H9 (cell line): ENCODE measurements around the gene MICU1. TPM values are rescaled to one million over a fixed set of nuclear protein-coding genes. Genes with fewer than 3 reads are reported as not detected.

Experiments
- DNase-seq: peaks from one replicate; pipeline ENCODE4 v3.0.0-alpha.2; 2017
- H2AFZ ChIP-seq: one replicate; pipeline ENCODE4 v1.6.1; 2013; ENCODE audit warnings: mild to moderate bottlenecking, low read length, control low read depth, moderate library complexity
- H2AK5ac ChIP-seq: 2 replicates; pipeline ENCODE4 v1.6.1; 2013; ENCODE audit warnings: low read length, control low read depth, mixed read lengths; ENCODE audit not compliant: insufficient read length
- H2BK120ac ChIP-seq: one replicate; pipeline ENCODE4 v1.6.1; 2013; ENCODE audit warnings: low read depth, mild to moderate bottlenecking, low read length, control low read depth, inconsistent platforms; ENCODE audit not compliant: poor library complexity, severe bottlenecking
- H2BK12ac ChIP-seq: 2 replicates; pipeline ENCODE4 v1.6.1; 2013; ENCODE audit warnings: low read length, control low read depth, mixed read lengths, low read depth; ENCODE audit not compliant: insufficient read length
- H2BK15ac ChIP-seq: 2 replicates; pipeline ENCODE4 v1.6.1; 2013; ENCODE audit warnings: low read depth, low read length, control low read depth
- H2BK20ac ChIP-seq: one replicate; pipeline ENCODE4 v1.6.1; 2013; ENCODE audit warnings: low read depth, mild to moderate bottlenecking, low read length, control low read depth, inconsistent platforms; ENCODE audit not compliant: poor library complexity, severe bottlenecking
- H2BK5ac ChIP-seq: 2 replicates; pipeline ENCODE4 v1.6.1; 2013; ENCODE audit warnings: low read length, control low read depth, mixed read lengths; ENCODE audit not compliant: insufficient read length
- H3K14ac ChIP-seq: 2 replicates; pipeline ENCODE4 v1.6.1; 2013; ENCODE audit warnings: low read length, control low read depth; ENCODE audit not compliant: insufficient read depth
- H3K18ac ChIP-seq: 2 replicates; pipeline ENCODE4 v1.6.1; 2013; ENCODE audit warnings: low read depth, mild to moderate bottlenecking, mixed read lengths, low read length, control low read depth; ENCODE audit not compliant: insufficient read length
- H3K23ac ChIP-seq: 2 replicates; pipeline ENCODE4 v1.6.1; 2013; ENCODE audit warnings: low read length, control low read depth, mixed read lengths, low read depth; ENCODE audit not compliant: insufficient read length
- H3K23me2 ChIP-seq: 2 replicates; pipeline ENCODE4 v1.6.1; 2013; ENCODE audit warnings: low read depth, mild to moderate bottlenecking, mixed read lengths, low read length, control low read depth; ENCODE audit not compliant: insufficient read length, poor library complexity, severe bottlenecking
- H3K27ac ChIP-seq: 2 replicates; pipeline ENCODE4 v1.5.1; 2013; ENCODE audit warnings: low read length, control low read depth, mixed read lengths, low read depth; ENCODE audit not compliant: insufficient read length
- H3K27me3 ChIP-seq: 2 replicates; pipeline ENCODE4 v1.6.1; 2013; ENCODE audit warnings: low read length, control low read depth, inconsistent platforms; ENCODE audit not compliant: insufficient read depth
- H3K4ac ChIP-seq: 2 replicates; pipeline ENCODE4 v1.6.1; 2013; ENCODE audit warnings: low read depth, mild to moderate bottlenecking, control low read depth, inconsistent platforms, low read length, moderate library complexity
- H3K4me1 ChIP-seq: 2 replicates; pipeline ENCODE4 v1.6.1; 2013; ENCODE audit warnings: low read length, control low read depth, inconsistent platforms; ENCODE audit not compliant: insufficient read depth
- H3K4me2 ChIP-seq: 2 replicates; pipeline ENCODE4 v1.6.1; 2013; ENCODE audit warnings: low read length, control low read depth, mixed read lengths; ENCODE audit not compliant: insufficient read length, insufficient read depth
- H3K56ac ChIP-seq: 2 replicates; pipeline ENCODE4 v1.6.1; 2013; ENCODE audit warnings: low read depth, mild to moderate bottlenecking, mixed read lengths, low read length, control low read depth; ENCODE audit not compliant: insufficient read length
- H3K79me1 ChIP-seq: 2 replicates; pipeline ENCODE4 v1.6.1; 2013; ENCODE audit warnings: low read depth, mild to moderate bottlenecking, moderate library complexity, low read length, control low read depth, inconsistent platforms; ENCODE audit not compliant: insufficient read depth, poor library complexity, severe bottlenecking
- H3K79me2 ChIP-seq: 2 replicates; pipeline ENCODE4 v1.6.1; 2013; ENCODE audit warnings: low read length, control low read depth, inconsistent platforms; ENCODE audit not compliant: insufficient read depth
- H3K9ac ChIP-seq: 2 replicates; pipeline ENCODE4 v1.6.1; 2013; ENCODE audit warnings: low read length, control low read depth, mixed read lengths; ENCODE audit not compliant: insufficient read length; ENCODE audit errors: extremely low read depth
- H3K9me3 ChIP-seq: one replicate; pipeline ENCODE4 v1.6.1; 2013; ENCODE audit warnings: low read depth, low read length, inconsistent platforms; ENCODE audit not compliant: control insufficient read depth
- H3T11ph ChIP-seq: one replicate; pipeline ENCODE4 v1.6.1; 2013; ENCODE audit warnings: mild to moderate bottlenecking, low read length, control low read depth, inconsistent platforms
- H4K20me1 ChIP-seq: one replicate; pipeline ENCODE4 v1.6.1; 2013; ENCODE audit not compliant: control insufficient read depth, insufficient read length, insufficient read depth
- H4K5ac ChIP-seq: 2 replicates; pipeline ENCODE4 v1.6.1; 2013; ENCODE audit warnings: low read depth, mild to moderate bottlenecking, mixed read lengths, low read length, control low read depth; ENCODE audit not compliant: insufficient read length
- H4K8ac ChIP-seq: replicated peaks from 2 replicates; pipeline ENCODE4 v1.6.1; 2013; ENCODE audit warnings: low read length, control low read depth, mixed read lengths, low read depth; ENCODE audit not compliant: insufficient read length
- H4K91ac ChIP-seq: 2 replicates; pipeline ENCODE4 v1.6.1; 2013; ENCODE audit warnings: low read depth, mild to moderate bottlenecking, moderate library complexity, mixed read lengths, low read length, control low read depth; ENCODE audit not compliant: insufficient read length
- H3K27ac Mint-ChIP-seq, 3 experiments: 2 replicates in 2 of 3; 3 replicates in 1 of 3; pipeline ENCODE4 v1.8.0; 2020 to 2021; ENCODE audit warnings: mixed read lengths in 3 of 3, mild to moderate bottlenecking in 1 of 3, moderate library complexity in 1 of 3
- H3K27me3 Mint-ChIP-seq: 2 replicates; pipeline ENCODE4 v1.8.0; 2021; ENCODE audit warnings: low read depth, mild to moderate bottlenecking, moderate library complexity, mixed read lengths
- H3K36me3 Mint-ChIP-seq, 3 experiments: 2 replicates in 2 of 3; 3 replicates in 1 of 3; pipeline ENCODE4 v1.8.0; 2020 to 2021; ENCODE audit warnings: low read depth in 3 of 3, mixed read lengths in 3 of 3; ENCODE audit not compliant: insufficient read depth in 1 of 3
- H3K4me1 Mint-ChIP-seq, 2 experiments: 2 replicates each; pipeline ENCODE4 v1.8.0; 2020; ENCODE audit warnings: mixed read lengths in 2 of 2
- H3K4me3 Mint-ChIP-seq, 2 experiments: 2 replicates in 1 of 2; 3 replicates in 1 of 2; pipeline ENCODE4 v1.8.0; 2020 to 2021; ENCODE audit warnings: mild to moderate bottlenecking in 2 of 2, mixed read lengths in 2 of 2, moderate library complexity in 1 of 2
- H3K9me3 Mint-ChIP-seq, 2 experiments: 2 replicates in 1 of 2; 3 replicates in 1 of 2; pipeline ENCODE4 v1.8.0; 2020; ENCODE audit warnings: mild to moderate bottlenecking in 2 of 2, mixed read lengths in 2 of 2, moderate library complexity in 1 of 2
- WGBS: extraction: QIAGEN DNeasy Blood & Tissue Kit; methylation state at CpG from one replicate; pipeline ENCODE4 v1.1.7; 2013; ENCODE audit warnings: missing lambda C conversion rate, low lambda C conversion rate, mixed read lengths; ENCODE audit not compliant: insufficient read length; ENCODE audit errors: extremely low coverage; 5-methylcytosine and 5-hydroxymethylcytosine counted together
- total RNA-seq: library from RNA; stranded (reverse); gene quantifications from 2 replicates; pipeline ENCODE4 v1.2.1, GENCODE V29; 2021
- TF ChIP-seq, protein P1 (sequence below): fragments of 200-600 bp; sonication (generic); conservative IDR thresholded peaks from 3 replicates; pipeline ENCODE4 v1.8.0; 2021; ENCODE audit warnings: antibody characterized with exemption, mild to moderate bottlenecking

The MICU1 gene
- total RNA-seq, 1 experiment from 2014 or later, result 33.2 TPM

GRCh38 chr10:72639441-72639873 lies 13.6 kb upstream of the MICU1 start:
- H3K27ac ChIP-seq, result no peak overlapping the region
- no peak overlapping the region for H4K8ac ChIP-seq
- no peaks in the 10 kb centered on the region for H3K9me3 ChIP-seq
- DNase-seq, result no peak
- H2BK120ac ChIP-seq, result no peak overlapping the region
- no peaks in the 10 kb centered on the region for H3K23me2 ChIP-seq
- no peak overlapping the region for H2BK15ac ChIP-seq
- no peaks in the 10 kb centered on the region for H3K4me1 ChIP-seq
- no peaks in the 10 kb centered on the region for H3K79me1 ChIP-seq
- no peak overlapping the region for H3T11ph ChIP-seq
- H3K9ac ChIP-seq, result no peak overlapping the region
- H3K18ac ChIP-seq, result no peak overlapping the region
- H3K4me1 Mint-ChIP-seq, result peaks cover 6 to 7% of the 10 kb centered on the region in 2 experiments
- peaks cover 2 to 13% (median 2%) of the 10 kb centered on the region in 3 experiments; a peak in 5 of 7 replicates for H3K36me3 Mint-ChIP-seq
- 0 out of 5 replicates have a peak, but pooled peaks cover 0 to 2% of the 10 kb centered on the region in 2 experiments for H3K9me3 Mint-ChIP-seq
- no peak overlapping the region for H3K23ac ChIP-seq
- no peak overlapping the region for H3K14ac ChIP-seq
- H3K56ac ChIP-seq, result no peak overlapping the region
- no peak overlapping the region for H2BK20ac ChIP-seq
- no CpG with 5 or more reads among the region's 5 CpGs for WGBS
- no peak overlapping the region for H3K4me3 Mint-ChIP-seq
- H2AK5ac ChIP-seq, result no peak overlapping the region
- H2BK12ac ChIP-seq, result no peak overlapping the region
- no peak overlapping the region for H2AFZ ChIP-seq
- H4K91ac ChIP-seq, result no peak overlapping the region
- H3K27me3 ChIP-seq, result no peaks in the 10 kb centered on the region
- H4K5ac ChIP-seq, result no peak overlapping the region
- no peak overlapping the region for H3K4ac ChIP-seq
- no peak overlapping the region for H3K4me2 ChIP-seq
- H4K20me1 ChIP-seq, result no peaks in the 10 kb centered on the region
- no peaks in the 10 kb centered on the region for H3K79me2 ChIP-seq
- no peak overlapping the region for H2BK5ac ChIP-seq
- H3K27me3 Mint-ChIP-seq, result 0 out of 2 replicates have a peak, but pooled peaks cover 2% of the 10 kb centered on the region
- no peak overlapping the region for H3K27ac Mint-ChIP-seq
- TF ChIP-seq, protein P1, sequence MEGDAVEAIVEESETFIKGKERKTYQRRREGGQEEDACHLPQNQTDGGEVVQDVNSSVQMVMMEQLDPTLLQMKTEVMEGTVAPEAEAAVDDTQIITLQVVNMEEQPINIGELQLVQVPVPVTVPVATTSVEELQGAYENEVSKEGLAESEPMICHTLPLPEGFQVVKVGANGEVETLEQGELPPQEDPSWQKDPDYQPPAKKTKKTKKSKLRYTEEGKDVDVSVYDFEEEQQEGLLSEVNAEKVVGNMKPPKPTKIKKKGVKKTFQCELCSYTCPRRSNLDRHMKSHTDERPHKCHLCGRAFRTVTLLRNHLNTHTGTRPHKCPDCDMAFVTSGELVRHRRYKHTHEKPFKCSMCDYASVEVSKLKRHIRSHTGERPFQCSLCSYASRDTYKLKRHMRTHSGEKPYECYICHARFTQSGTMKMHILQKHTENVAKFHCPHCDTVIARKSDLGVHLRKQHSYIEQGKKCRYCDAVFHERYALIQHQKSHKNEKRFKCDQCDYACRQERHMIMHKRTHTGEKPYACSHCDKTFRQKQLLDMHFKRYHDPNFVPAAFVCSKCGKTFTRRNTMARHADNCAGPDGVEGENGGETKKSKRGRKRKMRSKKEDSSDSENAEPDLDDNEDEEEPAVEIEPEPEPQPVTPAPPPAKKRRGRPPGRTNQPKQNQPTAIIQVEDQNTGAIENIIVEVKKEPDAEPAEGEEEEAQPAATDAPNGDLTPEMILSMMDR, result no peak
